T-helper 2 cell treated with Interferon-gamma antibody and Interleukin-4, amounts not matched to agents 5 μg/mL and 100 μg/mL, for 36 hours (primary cell): ENCODE results near the gene NUTM1.
"Not testable (repeated sequence)": the region's sequence is repeated elsewhere in the genome, so short reads cannot be mapped to it uniquely, and the experiment has no call there.

Source experiments
- DNase-seq: peaks from one replicate; pipeline ENCODE4 v3.0.0; 2021; ENCODE audit warnings: low spot score
- H3K27ac Mint-ChIP-seq: one replicate; pipeline ENCODE4 v1.8.0; 2021; ENCODE audit warnings: mild to moderate bottlenecking, mixed read lengths
- H3K27me3 Mint-ChIP-seq: one replicate; pipeline ENCODE4 v1.8.0; 2021; ENCODE audit warnings: low read depth, mixed read lengths
- H3K36me3 Mint-ChIP-seq: one replicate; pipeline ENCODE4 v1.8.0; 2021; ENCODE audit warnings: low read depth, mixed read lengths
- H3K4me1 Mint-ChIP-seq: one replicate; pipeline ENCODE4 v1.8.0; 2021; ENCODE audit warnings: low read depth, mixed read lengths
- H3K4me3 Mint-ChIP-seq: one replicate; pipeline ENCODE4 v1.8.0; 2022; ENCODE audit warnings: mild to moderate bottlenecking, moderate library complexity, mixed read lengths
- H3K9me3 Mint-ChIP-seq: one replicate; pipeline ENCODE4 v1.8.0; 2021; ENCODE audit warnings: mixed read lengths

NUTM1 gene

DNA sequence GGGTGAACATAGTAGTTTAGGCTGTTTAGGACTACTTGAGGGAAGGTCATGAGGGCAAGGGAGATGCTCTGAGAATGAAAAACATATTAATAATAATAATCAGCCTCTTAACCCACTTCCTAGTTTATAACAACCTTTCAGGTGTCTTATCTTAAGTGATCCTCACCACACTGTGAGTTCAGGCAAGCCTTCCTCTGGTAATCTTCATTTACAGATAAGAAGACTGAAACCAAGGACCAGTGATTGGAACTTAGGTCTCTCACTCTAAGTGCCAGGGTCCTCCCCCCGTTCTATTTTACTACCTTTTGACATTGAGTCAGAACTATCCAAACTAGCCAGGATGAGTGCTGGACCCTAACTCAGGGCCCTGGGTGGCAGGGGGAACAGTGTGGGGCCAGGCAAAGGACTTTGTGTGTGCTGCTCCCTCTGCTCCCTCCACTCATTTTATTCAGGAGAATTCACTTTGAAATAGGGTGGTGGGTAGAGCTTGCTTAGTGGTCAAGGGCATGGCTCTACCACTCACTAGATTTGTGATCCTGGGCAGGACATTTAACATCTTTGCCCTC is 5.7 kb downstream of the NUTM1 start:
- H3K36me3 Mint-ChIP-seq = no peaks in the 10 kb centered on the region
- H3K4me1 Mint-ChIP-seq = no peaks in the 10 kb centered on the region
- no peaks in the 10 kb centered on the region for H3K9me3 Mint-ChIP-seq
- no peak overlapping the region for H3K27ac Mint-ChIP-seq
- no peak overlapping the region for H3K4me3 Mint-ChIP-seq
- DNase-seq = no peak
- H3K27me3 Mint-ChIP-seq = no peaks in the 10 kb centered on the region

DNA sequence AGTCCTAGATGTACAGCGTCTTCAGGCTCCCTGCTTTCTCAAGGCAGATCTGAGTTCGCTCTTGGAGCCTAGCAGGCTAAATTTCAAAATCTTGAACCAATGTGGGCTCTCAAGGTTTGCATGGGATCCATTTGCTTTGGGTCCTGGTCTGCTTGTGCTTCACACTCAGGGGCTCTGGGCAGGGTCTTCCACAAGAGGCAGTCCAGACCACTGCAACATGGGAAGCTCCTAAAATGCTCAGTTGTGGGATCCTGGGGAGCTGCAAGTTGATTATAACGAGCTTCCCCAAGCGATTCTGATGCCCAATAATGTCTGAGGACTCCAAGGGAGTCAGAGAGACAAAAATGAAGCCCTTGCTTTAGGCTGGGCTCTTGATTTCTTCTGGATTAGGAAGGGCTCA is 6.7 kb downstream of the NUTM1 start:
- DNase-seq = no peak
- no peaks in the 10 kb centered on the region for H3K27me3 Mint-ChIP-seq
- no peak overlapping the region for H3K4me3 Mint-ChIP-seq
- H3K9me3 Mint-ChIP-seq = no peaks in the 10 kb centered on the region
- no peak overlapping the region for H3K27ac Mint-ChIP-seq
- peaks cover 5% of the 10 kb centered on the region for H3K36me3 Mint-ChIP-seq
- no peaks in the 10 kb centered on the region for H3K4me1 Mint-ChIP-seq

GRCh38 chr15:34352996-34353395 is 9.9 kb downstream of the NUTM1 start:
- H3K4me1 Mint-ChIP-seq, H3K9me3 Mint-ChIP-seq, H3K27me3 Mint-ChIP-seq, H3K4me3 Mint-ChIP-seq, H3K27ac Mint-ChIP-seq, DNase-seq: not testable (repeated sequence)
- H3K36me3 Mint-ChIP-seq = peaks cover 16% of the 10 kb centered on the region

DNA sequence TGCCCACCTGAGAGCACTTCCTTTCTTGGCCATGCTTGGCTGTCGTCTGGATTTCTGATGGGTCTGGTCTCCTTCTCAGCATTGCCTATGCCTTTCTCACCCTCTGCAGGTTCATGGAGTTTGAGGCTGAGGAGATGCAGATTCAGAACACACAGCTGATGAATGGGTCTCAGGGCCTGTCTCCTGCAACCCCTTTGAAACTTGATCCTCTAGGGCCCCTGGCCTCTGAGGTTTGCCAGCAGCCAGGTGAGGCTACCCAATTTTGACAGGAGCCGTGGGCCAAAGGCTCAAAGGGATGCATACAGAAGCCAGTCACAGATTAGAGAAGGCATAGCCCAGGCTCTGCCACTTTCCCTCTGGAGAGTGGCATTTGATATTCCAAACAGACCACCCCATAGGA is 10.5 kb downstream of the NUTM1 start:
- no peak for DNase-seq
- Mint-ChIP-seq H3K9me3 (no peaks in the 10 kb centered on the region), H3K27me3 (no peaks in the 10 kb centered on the region), H3K36me3 (peaks cover 20% of the 10 kb centered on the region), H3K27ac (no peak overlapping the region), H3K4me1 (no peaks in the 10 kb centered on the region), H3K4me3 (no peak overlapping the region)

DNA sequence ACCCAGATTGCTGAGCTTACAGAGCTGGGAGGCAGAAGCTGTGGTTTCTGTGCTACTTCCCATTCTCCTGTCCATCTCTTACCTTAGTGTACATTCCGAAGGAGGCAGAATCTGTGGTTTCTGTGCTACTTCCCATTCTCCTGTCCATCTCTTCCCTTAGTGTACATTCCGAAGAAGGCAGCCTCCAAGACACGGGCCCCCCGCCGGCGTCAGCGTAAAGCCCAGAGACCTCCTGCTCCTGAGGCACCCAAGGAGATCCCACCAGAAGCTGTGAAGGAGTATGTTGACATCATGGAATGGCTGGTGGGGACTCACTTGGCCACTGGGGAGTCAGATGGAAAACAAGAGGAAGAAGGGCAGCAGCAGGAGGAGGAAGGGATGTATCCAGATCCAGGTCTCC is 11.2 kb downstream of the NUTM1 start:
- Mint-ChIP-seq H3K9me3 (no peaks in the 10 kb centered on the region), H3K4me1 (no peaks in the 10 kb centered on the region), H3K27me3 (no peaks in the 10 kb centered on the region), H3K36me3 (peaks cover 25% of the 10 kb centered on the region), H3K27ac (no peak overlapping the region), H3K4me3 (no peak overlapping the region)
- DNase-seq = no peak

GRCh38 chr15:34355241-34355640 is 12.1 kb downstream of the NUTM1 start:
- Mint-ChIP-seq H3K9me3 (no peaks in the 10 kb centered on the region), H3K4me3 (no peak overlapping the region), H3K36me3 (peaks cover 29% of the 10 kb centered on the region), H3K27me3 (no peaks in the 10 kb centered on the region), H3K4me1 (no peaks in the 10 kb centered on the region), H3K27ac (no peak overlapping the region)
- DNase-seq = no peak

DNA sequence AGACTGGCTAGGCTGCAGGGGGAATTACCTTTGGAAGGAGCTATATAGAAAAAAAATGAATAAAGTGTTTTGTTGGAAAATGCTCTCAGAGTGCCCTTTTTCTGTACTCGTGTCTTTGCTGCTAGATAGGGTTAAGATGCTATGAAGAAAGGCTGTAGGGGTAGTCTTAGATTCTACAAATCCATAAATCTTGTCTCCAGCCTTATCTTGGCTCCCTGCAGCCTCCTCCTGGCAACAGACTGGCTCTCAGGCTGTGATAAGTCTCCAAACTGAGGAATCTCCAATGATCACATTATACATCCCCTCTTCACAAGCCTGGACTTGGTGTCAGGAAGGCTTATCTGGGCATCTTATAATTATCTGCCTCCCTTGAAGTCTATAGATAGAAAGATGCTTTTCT is 14.5 kb downstream of the NUTM1 start:
- no peak for DNase-seq
- no peaks in the 10 kb centered on the region for H3K9me3 Mint-ChIP-seq
- H3K36me3 Mint-ChIP-seq = peaks cover 48% of the 10 kb centered on the region
- H3K27ac Mint-ChIP-seq = no peak overlapping the region
- no peak overlapping the region for H3K4me3 Mint-ChIP-seq
- H3K27me3 Mint-ChIP-seq = no peaks in the 10 kb centered on the region
- H3K4me1 Mint-ChIP-seq = peaks cover 3% of the 10 kb centered on the region

DNA sequence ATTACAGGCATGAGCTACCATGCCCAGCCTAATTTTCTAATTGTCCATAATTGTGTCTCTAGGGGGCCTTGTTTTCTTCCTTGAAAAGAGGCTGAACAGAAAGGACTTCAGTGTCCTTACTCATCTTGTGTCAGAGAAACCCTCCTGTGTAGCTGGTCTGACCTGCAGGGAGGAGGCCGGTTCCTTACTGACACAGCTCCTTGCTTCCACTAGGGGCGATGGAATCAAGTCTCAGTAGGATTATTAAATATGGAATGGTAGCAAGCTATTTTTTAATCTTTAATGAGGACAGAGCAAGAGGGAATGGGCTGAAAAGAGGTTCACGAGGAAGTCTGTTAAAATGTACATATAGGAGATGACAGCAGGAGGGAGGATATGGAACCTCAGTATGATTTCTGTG is 15.3 kb downstream of the NUTM1 start:
- Mint-ChIP-seq H3K36me3 (peaks cover 54% of the 10 kb centered on the region), H3K9me3 (no peaks in the 10 kb centered on the region), H3K27ac (no peak overlapping the region)

GRCh38 chr15:34358948-34359347 is 15.8 kb downstream of the NUTM1 start:
- no peak overlapping the region for H3K4me3 Mint-ChIP-seq
- peaks cover 59% of the 10 kb centered on the region for H3K36me3 Mint-ChIP-seq
- no peaks in the 10 kb centered on the region for H3K27me3 Mint-ChIP-seq
- DNase-seq = no peak
- H3K9me3 Mint-ChIP-seq = no peaks in the 10 kb centered on the region
- no peak overlapping the region for H3K27ac Mint-ChIP-seq
- H3K4me1 Mint-ChIP-seq = peaks cover 6% of the 10 kb centered on the region

More for the DNA sequence above, 15.3 kb downstream of the NUTM1 start:
- H3K4me3 Mint-ChIP-seq = no peak overlapping the region
- peaks cover 6% of the 10 kb centered on the region for H3K4me1 Mint-ChIP-seq
- DNase-seq = no peak
- H3K27me3 Mint-ChIP-seq = no peaks in the 10 kb centered on the region

GRCh38 chr15:34359416-34359815 is 16.3 kb downstream of the NUTM1 start:
- Mint-ChIP-seq H3K4me3 (no peak overlapping the region), H3K4me1 (peaks cover 6% of the 10 kb centered on the region), H3K36me3 (peaks cover 57% of the 10 kb centered on the region), H3K27me3 (no peaks in the 10 kb centered on the region), H3K9me3 (no peaks in the 10 kb centered on the region), H3K27ac (no peak overlapping the region)
- no peak for DNase-seq

DNA sequence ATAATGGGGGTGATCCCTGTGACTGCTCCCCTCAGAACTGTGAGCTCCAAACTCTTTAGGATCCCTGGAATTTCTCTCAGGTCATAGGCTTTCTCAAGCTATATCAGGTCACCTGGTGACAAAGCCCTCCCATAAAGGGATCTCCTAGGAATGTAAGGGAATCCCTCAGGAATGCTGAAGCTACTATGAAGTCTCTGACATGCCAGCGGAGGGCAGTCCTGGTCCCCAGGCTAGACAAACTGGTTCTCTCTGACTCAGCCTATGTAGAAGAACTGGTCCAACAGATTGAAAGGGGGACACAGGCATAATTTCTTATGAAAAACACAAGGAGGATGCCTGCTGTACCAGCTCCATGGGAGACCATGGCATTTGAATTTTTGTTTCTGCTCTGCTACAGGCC is 17.2 kb downstream of the NUTM1 start:
- no peak for DNase-seq
- no peaks in the 10 kb centered on the region for H3K27me3 Mint-ChIP-seq
- H3K4me3 Mint-ChIP-seq = no peak overlapping the region
- H3K36me3 Mint-ChIP-seq = peaks cover 56% of the 10 kb centered on the region
- peaks cover 10% of the 10 kb centered on the region for H3K4me1 Mint-ChIP-seq
- H3K9me3 Mint-ChIP-seq = no peaks in the 10 kb centered on the region
- H3K27ac Mint-ChIP-seq = no peak overlapping the region

GRCh38 chr15:34361278-34361677 is 18.2 kb downstream of the NUTM1 start:
- no peak overlapping the region for H3K4me3 Mint-ChIP-seq
- H3K27me3 Mint-ChIP-seq = no peaks in the 10 kb centered on the region
- no peak for DNase-seq
- no peaks in the 10 kb centered on the region for H3K9me3 Mint-ChIP-seq
- H3K4me1 Mint-ChIP-seq = peaks cover 16% of the 10 kb centered on the region
- H3K27ac Mint-ChIP-seq = no peak overlapping the region
- H3K36me3 Mint-ChIP-seq = peaks cover 53% of the 10 kb centered on the region

DNA sequence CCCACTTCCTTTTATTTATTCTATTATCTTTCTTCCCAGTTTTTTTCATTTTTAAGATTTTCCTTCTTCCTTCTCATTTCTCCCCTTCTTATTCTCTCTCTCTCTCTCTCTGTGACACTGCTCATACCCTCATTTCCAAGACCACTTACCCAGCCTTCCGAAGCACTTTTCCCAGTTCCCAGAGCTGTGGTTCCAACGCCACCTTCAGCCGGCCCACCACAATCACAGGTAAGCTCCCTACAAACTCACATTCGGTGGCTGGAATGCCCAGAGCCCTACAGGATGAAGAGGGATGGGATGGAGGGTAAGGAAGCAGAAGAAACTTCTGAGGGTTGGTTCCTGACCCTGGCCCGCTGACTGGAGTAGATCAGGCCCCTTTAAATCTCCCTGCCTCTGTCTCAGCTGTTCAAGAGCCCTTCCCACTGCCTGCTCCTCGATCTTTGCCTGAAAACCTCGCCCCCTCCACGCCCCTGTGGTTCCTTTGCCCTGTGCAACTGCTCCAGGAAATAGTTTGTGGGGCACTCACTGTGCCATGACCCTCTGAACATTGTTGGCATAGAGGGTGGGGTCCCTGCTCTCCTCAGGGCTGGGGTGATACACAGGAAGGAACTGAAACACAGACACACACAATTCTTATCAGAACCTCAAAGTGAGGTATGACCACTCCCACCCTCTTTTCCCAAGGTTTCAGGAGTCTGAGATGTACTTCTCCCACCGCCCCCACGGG is 19.1 kb downstream of the NUTM1 start:
- peaks cover 16% of the 10 kb centered on the region for H3K4me1 Mint-ChIP-seq
- H3K4me3 Mint-ChIP-seq = no peak overlapping the region
- DNase-seq = no peak
- H3K27ac Mint-ChIP-seq = peak overlapping the region; percentile 63
- H3K9me3 Mint-ChIP-seq = no peaks in the 10 kb centered on the region
- peaks cover 53% of the 10 kb centered on the region for H3K36me3 Mint-ChIP-seq
- no peaks in the 10 kb centered on the region for H3K27me3 Mint-ChIP-seq

DNA sequence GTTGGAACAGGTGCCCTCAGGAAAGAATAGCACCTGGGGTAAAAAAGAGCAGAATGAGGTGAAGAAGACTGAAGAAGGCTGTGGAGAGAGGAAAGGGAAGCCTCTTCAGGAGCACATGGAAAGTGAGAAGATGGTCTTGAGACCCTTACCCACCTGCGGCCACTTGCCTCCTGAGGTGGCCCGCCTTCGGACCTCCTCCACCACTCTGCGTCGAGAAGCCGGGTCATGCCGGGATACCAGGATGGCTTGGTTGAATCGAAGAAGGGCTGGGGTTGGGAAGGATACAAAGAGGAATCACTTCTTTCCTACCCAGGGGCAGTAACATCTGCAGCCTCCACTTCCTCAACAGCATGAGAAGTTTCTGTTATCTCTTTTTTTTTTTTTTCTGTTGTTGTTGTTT is 20.9 kb downstream of the NUTM1 start:
- DNase-seq = no peak
- H3K4me3 Mint-ChIP-seq = no peak overlapping the region
- H3K27ac Mint-ChIP-seq = no peak overlapping the region
- peaks cover 42% of the 10 kb centered on the region for H3K36me3 Mint-ChIP-seq
- no peaks in the 10 kb centered on the region for H3K9me3 Mint-ChIP-seq
- peaks cover 19% of the 10 kb centered on the region for H3K4me1 Mint-ChIP-seq
- no peaks in the 10 kb centered on the region for H3K27me3 Mint-ChIP-seq
